PC-3 (cell line): ENCODE measurements around the gene ZER1. TPM values are rescaled to one million over a fixed set of nuclear protein-coding genes. Genes with fewer than 3 reads are reported as not detected.

Experiments used
- ATAC-seq: fragments of 200-7000 bp; cut with Tn5 transposase; 2 replicates; pipeline ENCODE4 v1.9.1; 2020; ENCODE audit warnings: mild to moderate bottlenecking, moderate library complexity
- BruUV-seq: library from RNA; stranded (reverse); fragments of 400-500 nt; replicated peaks from 2 replicates; lab custom pipeline; 2021; lab: Mats Ljungman, UMichigan
- CTCF ChIA-PET: fragments of 300-600 bp; sonication (Branson Sonifier 250); formaldehyde crosslinking; loops from one replicate; lab custom pipeline; 2022; ENCODE audit warnings: antibody characterized with exemption; lab: Charles Lee
- POLR2A ChIA-PET: fragments of 300-600 bp; sonication (Branson Sonifier 250); formaldehyde crosslinking; loops from one replicate; lab custom pipeline; 2022; ENCODE audit warnings: antibody characterized with exemption; ENCODE audit not compliant: unreplicated experiment; lab: Charles Lee
- DNase-seq: peaks from one replicate; pipeline ENCODE4 v3.0.0-alpha.2; 2015
- H2AFZ ChIP-seq: fragments of 300-600 bp; sonication (generic); 2 replicates; pipeline ENCODE4 v1.6.0; 2016; ENCODE audit warnings: antibody characterized with exemption, low read length
- H3F3A ChIP-seq: fragments of 300-600 bp; sonication (generic); one replicate; pipeline ENCODE4 v1.6.0; 2017; ENCODE audit warnings: antibody characterized with exemption, low read length, control low read depth, mild to moderate bottlenecking; ENCODE audit not compliant: unreplicated experiment
- H3K27ac ChIP-seq: fragments of 300-600 bp; sonication (generic); 2 replicates; pipeline ENCODE4 v1.5.1; 2016; ENCODE audit warnings: mild to moderate bottlenecking, low read length
- H3K27me3 ChIP-seq: fragments of 300-600 bp; sonication (generic); 2 replicates; pipeline ENCODE4 v1.6.1; 2016; ENCODE audit warnings: low read length, mixed read lengths
- H3K36me3 ChIP-seq: fragments of 300-600 bp; sonication (generic); 2 replicates; pipeline ENCODE4 v1.6.1; 2016; ENCODE audit warnings: low read depth, mixed run types, low read length, mixed read lengths
- H3K4me1 ChIP-seq: fragments of 300-600 bp; sonication (generic); 2 replicates; pipeline ENCODE4 v1.5.1; 2016; ENCODE audit warnings: low read length; ENCODE audit not compliant: insufficient read depth
- H3K4me2 ChIP-seq: fragments of 300-600 bp; sonication (generic); 2 replicates; pipeline ENCODE4 v1.6.0; 2016; ENCODE audit warnings: low read length
- H3K4me3 ChIP-seq: fragments of 300-600 bp; sonication (generic); 2 replicates; pipeline ENCODE4 v1.5.1; 2016; ENCODE audit warnings: mild to moderate bottlenecking, low read length, mixed read lengths
- H3K79me2 ChIP-seq: fragments of 300-600 bp; sonication (generic); 2 replicates; pipeline ENCODE4 v1.6.1; 2017; ENCODE audit warnings: low read length, mixed read lengths
- H3K9ac ChIP-seq: fragments of 300-600 bp; sonication (generic); 2 replicates; pipeline ENCODE4 v1.6.0; 2016; ENCODE audit warnings: mild to moderate bottlenecking, low read length
- H3K9me2 ChIP-seq: fragments of 300-600 bp; sonication (generic); replicated peaks from 2 replicates; pipeline ENCODE4 v1.6.1; 2016; ENCODE audit warnings: mixed run types, low read length, mixed read lengths
- H3K9me3 ChIP-seq: fragments of 300-600 bp; sonication (generic); 2 replicates; pipeline ENCODE4 v1.6.1; 2016; ENCODE audit warnings: low read length, mixed read lengths
- H4K20me1 ChIP-seq: fragments of 300-600 bp; sonication (generic); 2 replicates; pipeline ENCODE4 v1.6.1; 2016; ENCODE audit warnings: low read length, mixed read lengths
- EZH2 ChIP-seq: fragments of 300-600 bp; sonication (generic); IDR thresholded peaks from one replicate; pipeline ENCODE4 v1.6.1; 2017; ENCODE audit warnings: antibody characterized with exemption, mild to moderate bottlenecking, low read length; ENCODE audit not compliant: unreplicated experiment
- EZH2phosphoT487 ChIP-seq: fragments of 300-600 bp; sonication (generic); IDR thresholded peaks from 2 replicates; pipeline ENCODE4 v1.6.1; 2018; ENCODE audit warnings: mild to moderate bottlenecking, antibody characterized with exemption, low read length, borderline replicate concordance
- intact Hi-C: fragments of 100-400 bp; cut with micrococcal nuclease; formaldehyde crosslinking; loops from 2 replicates; pipeline ENCODE4 v1.9.0; 2023
- total RNA-seq: library from RNA; depleted of rRNA; stranded (reverse); fragments of >200 nt; gene quantifications from 2 replicates; pipeline ENCODE4 v1.2.3, GENCODE V29; 2014
- TF ChIP-seq, protein P1 (sequence below): fragments of 300-600 bp; sonication (generic); conservative IDR thresholded peaks from 2 replicates; pipeline ENCODE4 v1.5.1; 2017; ENCODE audit warnings: antibody characterized with exemption, low read depth, mild to moderate bottlenecking, low read length

Gene ZER1
- total RNA-seq, 1 experiment from 2014 or later: 20.6 TPM

DNA sequence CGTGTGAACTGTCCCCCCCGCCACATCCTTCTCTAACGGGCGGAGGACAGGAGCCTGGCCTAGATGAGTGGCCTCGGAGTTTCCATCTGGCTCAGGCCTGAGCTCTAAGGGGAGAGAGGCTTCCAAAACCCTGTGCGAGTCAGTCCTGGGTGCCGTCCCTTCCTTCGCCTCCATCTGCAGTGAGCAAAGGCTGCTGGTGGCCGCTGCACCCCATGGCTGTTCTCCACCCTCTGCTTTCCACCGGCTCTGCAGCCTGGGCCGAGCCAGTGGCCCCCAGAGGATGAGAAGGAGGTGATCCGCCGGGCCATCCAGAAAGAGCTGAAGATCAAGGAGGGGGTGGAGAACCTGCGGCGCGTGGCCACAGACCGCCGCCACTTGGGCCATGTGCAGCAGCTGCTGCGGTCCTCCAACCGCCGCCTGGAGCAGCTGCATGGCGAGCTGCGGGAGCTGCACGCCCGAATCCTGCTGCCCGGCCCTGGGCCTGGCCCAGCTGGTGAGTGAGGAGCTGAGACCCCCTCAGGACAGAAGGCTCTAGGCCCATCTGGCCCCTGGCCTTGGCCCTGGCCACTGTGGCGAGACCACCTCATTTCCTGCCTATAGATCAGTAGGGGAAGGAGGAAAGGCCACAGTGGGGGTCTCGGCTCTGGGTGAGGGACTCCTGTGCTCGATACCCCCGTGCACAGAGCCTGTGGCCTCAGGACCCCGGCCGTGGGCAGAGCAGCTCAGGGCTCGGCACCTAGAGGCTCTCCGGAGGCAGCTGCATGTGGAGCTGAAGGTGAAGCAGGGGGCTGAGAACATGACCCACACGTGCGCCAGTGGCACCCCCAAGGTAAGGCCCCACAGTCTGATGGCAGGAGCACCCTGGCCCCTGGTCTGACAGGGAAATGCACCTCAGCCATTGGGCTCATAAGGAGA, 66.4 kb downstream of the ZER1 start:
- no peak for DNase-seq
- Histone ChIP-seq H3F3A (no peaks in the 10 kb centered on the region), H3K4me2 (no peak overlapping the region), H3K4me1 (no peaks in the 10 kb centered on the region), H3K9ac (no peak overlapping the region), H4K20me1 (no peaks in the 10 kb centered on the region), H3K4me3 (no peak overlapping the region), H3K27ac (no peak overlapping the region), H2AFZ (no peak overlapping the region), H3K79me2 (no peaks in the 10 kb centered on the region), H3K27me3 (no peaks in the 10 kb centered on the region), H3K9me3 (no peaks in the 10 kb centered on the region), H3K36me3 (no peaks in the 10 kb centered on the region), H3K9me2 (no peaks in the 10 kb centered on the region)
- CTCF ChIA-PET: no interaction called here
- no peak for ATAC-seq
- POLR2A ChIA-PET: interaction anchor here (0.6 to 0.7 kb wide), 2 partner anchors 10 to 459 kb away, joined by 3 read pairs; no protein-coding TSS in a partner anchor
- TF ChIP-seq EZH2 (no peak), EZH2phosphoT487 (no peak)
- TF ChIP-seq, protein P1, sequence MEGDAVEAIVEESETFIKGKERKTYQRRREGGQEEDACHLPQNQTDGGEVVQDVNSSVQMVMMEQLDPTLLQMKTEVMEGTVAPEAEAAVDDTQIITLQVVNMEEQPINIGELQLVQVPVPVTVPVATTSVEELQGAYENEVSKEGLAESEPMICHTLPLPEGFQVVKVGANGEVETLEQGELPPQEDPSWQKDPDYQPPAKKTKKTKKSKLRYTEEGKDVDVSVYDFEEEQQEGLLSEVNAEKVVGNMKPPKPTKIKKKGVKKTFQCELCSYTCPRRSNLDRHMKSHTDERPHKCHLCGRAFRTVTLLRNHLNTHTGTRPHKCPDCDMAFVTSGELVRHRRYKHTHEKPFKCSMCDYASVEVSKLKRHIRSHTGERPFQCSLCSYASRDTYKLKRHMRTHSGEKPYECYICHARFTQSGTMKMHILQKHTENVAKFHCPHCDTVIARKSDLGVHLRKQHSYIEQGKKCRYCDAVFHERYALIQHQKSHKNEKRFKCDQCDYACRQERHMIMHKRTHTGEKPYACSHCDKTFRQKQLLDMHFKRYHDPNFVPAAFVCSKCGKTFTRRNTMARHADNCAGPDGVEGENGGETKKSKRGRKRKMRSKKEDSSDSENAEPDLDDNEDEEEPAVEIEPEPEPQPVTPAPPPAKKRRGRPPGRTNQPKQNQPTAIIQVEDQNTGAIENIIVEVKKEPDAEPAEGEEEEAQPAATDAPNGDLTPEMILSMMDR: no peak
- TSS peak; percentile 14 for BruUV-seq
- intact Hi-C loops: no loop called here

DNA sequence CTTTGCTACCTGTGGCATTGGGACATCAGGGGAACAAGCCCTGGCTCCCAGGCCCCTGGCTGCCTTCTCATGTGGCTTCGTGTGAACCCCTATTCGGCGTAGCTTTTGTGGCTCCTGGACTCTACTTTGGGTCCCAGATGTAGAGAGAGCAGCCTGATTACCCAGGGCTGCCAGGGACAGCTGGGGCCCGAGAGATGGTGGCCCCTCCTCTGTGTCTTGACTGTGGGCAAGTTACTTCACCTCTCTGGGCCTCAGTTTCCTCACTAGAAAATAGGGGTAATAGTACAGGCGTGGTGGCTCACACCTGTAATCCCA, 67.4 kb downstream of the ZER1 start:
- no peaks in the 10 kb centered on the region for H3K9me3 ChIP-seq
- no peak for TF ChIP-seq EZH2phosphoT487
- no peak for TF ChIP-seq EZH2
- TF ChIP-seq, protein P1: no peak
- no peaks in the 10 kb centered on the region for H3K4me1 ChIP-seq
- ChIA-PET CTCF (interaction anchor here (0.7 kb wide), 1 partner anchor 493 kb away, joined by 6 read pairs; no protein-coding TSS in a partner anchor), POLR2A (no interaction called here)
- H3K36me3 ChIP-seq: no peaks in the 10 kb centered on the region
- no peak overlapping the region for H3K27ac ChIP-seq
- H3K9me2 ChIP-seq: no peaks in the 10 kb centered on the region
- DNase-seq (no peak), ATAC-seq (no peak)
- H4K20me1 ChIP-seq: no peaks in the 10 kb centered on the region
- intact Hi-C loops: no loop called here
- H3K9ac ChIP-seq: no peak overlapping the region
- no peaks in the 10 kb centered on the region for H3K79me2 ChIP-seq
- no peak overlapping the region for H3K4me3 ChIP-seq
- H3F3A ChIP-seq: no peaks in the 10 kb centered on the region
- H2AFZ ChIP-seq: no peak overlapping the region
- no TSS peak for BruUV-seq
- H3K27me3 ChIP-seq: no peaks in the 10 kb centered on the region
- no peak overlapping the region for H3K4me2 ChIP-seq
